Tibial nerve (tissue), 4 donors: ENCODE measurements around the gene GRM1. TPM values are rescaled to one million over a fixed set of nuclear protein-coding genes. Genes with fewer than 3 reads are reported as not detected.

Source experiments
- DNase-seq, 2 donors: peaks; one replicate each; pipeline ENCODE4 v3.0.0-alpha.2; 2019; ENCODE audit warnings: low spot score in 2 of 2
- H3K27ac ChIP-seq, 4 donors: fragments of 200-600 bp; sonication (generic) in 3 of 4; one replicate each; pipeline ENCODE4 v1.5.1; 2017 to 2019; ENCODE audit warnings: mild to moderate bottlenecking in 1 of 4
- H3K27me3 ChIP-seq, 2 donors: fragments of 200-600 bp; sonication (generic) in 1 of 2; one replicate each; pipeline versions ENCODE4 v1.5.1 to v1.6.0; 2017 to 2019
- H3K36me3 ChIP-seq, 3 donors: fragments of 200-600 bp; sonication (generic); one replicate each; pipeline ENCODE4 v1.5.1; 2018 to 2019
- H3K4me1 ChIP-seq, 4 donors: fragments of 200-600 bp; sonication (generic) in 3 of 4; one replicate each; pipeline ENCODE4 v1.5.1; 2017 to 2019
- H3K4me3 ChIP-seq, 4 donors: fragments of 200-600 bp; sonication (generic) in 3 of 4; one replicate each; pipeline ENCODE4 v1.5.1; 2017 to 2019; ENCODE audit warnings: mild to moderate bottlenecking in 1 of 4, moderate library complexity in 1 of 4
- H3K9me3 ChIP-seq, 4 donors: fragments of 200-600 bp; sonication (generic) in 3 of 4; one replicate each; pipeline ENCODE4 v1.5.1; 2017 to 2019
- CTCF ChIP-seq, 5 experiments: fragments of 200-600 bp in 3 of 5; fragments of 450-650 bp in 2 of 5; sonication (generic) in 3 of 5; IDR thresholded peaks; one replicate each; pipeline ENCODE4 v1.5.1; 2016 to 2019; ENCODE audit warnings: antibody characterized with exemption in 5 of 5, mild to moderate bottlenecking in 3 of 5, moderate library complexity in 2 of 5
- EP300 ChIP-seq, 2 donors: sonication (generic); formaldehyde crosslinking; IDR thresholded peaks; one replicate each; pipeline ENCODE4 v1.6.1; 2017; ENCODE audit warnings: antibody characterized with exemption in 2 of 2, mild to moderate bottlenecking in 1 of 2
- POLR2A ChIP-seq, 2 donors: fragments of 450-650 bp; IDR thresholded peaks; one replicate each; pipeline ENCODE4 v1.6.1; 2017; ENCODE audit warnings: antibody characterized with exemption in 2 of 2, mild to moderate bottlenecking in 2 of 2, moderate library complexity in 2 of 2
- WGBS, 2 donors: methylation state at CpG; one replicate each; pipeline ENCODE4 v1.1.5; 2018; 5-methylcytosine and 5-hydroxymethylcytosine counted together
- total RNA-seq, 4 donors: library from RNA; depleted of rRNA; stranded (reverse); fragments of >200 nt; gene quantifications; one replicate each; pipeline ENCODE4 v1.1.0, GENCODE V29; 2016

The GRM1 gene
- total RNA-seq, 4 donors from 2014 or later, result 0.30 to 0.63 (median 0.44) TPM; not detected in 1

- H3K27ac ChIP-seq, result no peak overlapping the region
- no peak overlapping the region for H3K4me3 ChIP-seq
- TF ChIP-seq EP300 (IDR thresholded peaks at IDR 0.05) (no peak), CTCF (IDR thresholded peaks at IDR 0.05) (no peak), POLR2A (IDR thresholded peaks at IDR 0.05) (no peak)
- 63 to 78% methylated on average over 2 of the region's 2 CpGs for WGBS, 2 donors
- no peaks in the 10 kb centered on the region for H3K9me3 ChIP-seq
- H3K4me1 ChIP-seq, result no peaks in the 10 kb centered on the region
- no peak for DNase-seq
- no peaks in the 10 kb centered on the region for H3K27me3 ChIP-seq
- no peaks in the 10 kb centered on the region for H3K36me3 ChIP-seq
Observed at GRCh38 chr6:146095481-146095880, 66.6 kb downstream of the GRM1 start.

GRCh38 chr6:146097586-146097985 is 68.7 kb downstream of the GRM1 start:
- no peak for DNase-seq
- 90 to 99% methylated on average over 2 of the region's 2 CpGs for WGBS, 2 donors
- Histone ChIP-seq H3K4me3 (no peak overlapping the region), H3K27me3 (no peaks in the 10 kb centered on the region), H3K27ac (no peak overlapping the region), H3K4me1 (no peaks in the 10 kb centered on the region), H3K9me3 (no peaks in the 10 kb centered on the region), H3K36me3 (no peaks in the 10 kb centered on the region)
- TF ChIP-seq POLR2A (IDR thresholded peaks at IDR 0.05) (no peak), CTCF (IDR thresholded peaks at IDR 0.05) (no peak), EP300 (IDR thresholded peaks at IDR 0.05) (no peak)

GRCh38 chr6:146100776-146101175 is 71.9 kb downstream of the GRM1 start:
- 59 to 88% methylated on average over 1 of the region's 1 CpG for WGBS, 2 donors
- no peaks in the 10 kb centered on the region for H3K36me3 ChIP-seq
- no peaks in the 10 kb centered on the region for H3K9me3 ChIP-seq
- H3K4me3 ChIP-seq, result no peak overlapping the region
- no peaks in the 10 kb centered on the region for H3K27me3 ChIP-seq
- no peak overlapping the region for H3K27ac ChIP-seq
- H3K4me1 ChIP-seq, result no peaks in the 10 kb centered on the region
- no peak for DNase-seq
- TF ChIP-seq EP300 (IDR thresholded peaks at IDR 0.05) (no peak), POLR2A (IDR thresholded peaks at IDR 0.05) (no peak), CTCF (IDR thresholded peaks at IDR 0.05) (no peak)

- DNase-seq, result no peak
- Histone ChIP-seq H3K36me3 (no peaks in the 10 kb centered on the region), H3K9me3 (peaks cover 0 to 4% (median 0%) of the 10 kb centered on the region in 4 donors), H3K4me1 (no peaks in the 10 kb centered on the region), H3K4me3 (no peak overlapping the region), H3K27me3 (no peaks in the 10 kb centered on the region), H3K27ac (no peak overlapping the region)
- 71 to 87% methylated on average over 3 of the region's 3 CpGs for WGBS, 2 donors
- TF ChIP-seq POLR2A (IDR thresholded peaks at IDR 0.05) (no peak), CTCF (IDR thresholded peaks at IDR 0.05) (no peak), EP300 (IDR thresholded peaks at IDR 0.05) (no peak)
Observed at GRCh38 chr6:146103416-146104072, 74.7 kb downstream of the GRM1 start.

- Histone ChIP-seq H3K4me1 (no peaks in the 10 kb centered on the region), H3K4me3 (no peak overlapping the region), H3K27me3 (no peaks in the 10 kb centered on the region), H3K27ac (no peak overlapping the region), H3K36me3 (no peaks in the 10 kb centered on the region), H3K9me3 (peaks cover 0 to 15% (median 0%) of the 10 kb centered on the region in 4 donors)
- TF ChIP-seq CTCF (IDR thresholded peaks at IDR 0.05), result no peak
- TF ChIP-seq EP300 (IDR thresholded peaks at IDR 0.05), result no peak
- TF ChIP-seq POLR2A (IDR thresholded peaks at IDR 0.05), result no peak
- WGBS, 2 donors, result 71 to 73% methylated on average over 2 of the region's 2 CpGs
- DNase-seq, result no peak
Observed at GRCh38 chr6:146106532-146106931, 77.7 kb downstream of the GRM1 start.
